IMR-90 (cell line): ENCODE data around the gene CTSH. TPM values are rescaled to one million over a fixed set of nuclear protein-coding genes. Genes with fewer than 3 reads are reported as not detected.
"Not testable (repeated sequence)": the region's sequence is repeated elsewhere in the genome, so short reads cannot be mapped to it uniquely, and the experiment has no call there.

Experiments
- ATAC-seq: fragments of 200-7000 bp; cut with Tn5 transposase; 2 replicates; pipeline ENCODE4 v1.9.1; 2020; ENCODE audit warnings: low read depth, mild to moderate bottlenecking, moderate library complexity
- BruUV-seq: library from RNA; stranded (reverse); fragments of 400-500 nt; replicated peaks from 2 replicates; lab custom pipeline; 2021; lab: Mats Ljungman, UMichigan
- CTCF ChIA-PET: fragments of 300-600 bp; formaldehyde crosslinking; extraction: SDS; loops from one replicate; lab custom pipeline; 2021; ENCODE audit warnings: antibody characterized with exemption; lab: Yijun Ruan, JAX
- POLR2A ChIA-PET: fragments of 300-600 bp; sonication (Branson Sonifier 250); formaldehyde crosslinking; loops from one replicate; lab custom pipeline; 2022; ENCODE audit warnings: antibody characterized with exemption; ENCODE audit not compliant: unreplicated experiment; lab: Charles Lee
- DNase-seq: peaks from one replicate; pipeline ENCODE4 v3.0.0; 2013
- H2AFZ ChIP-seq: replicated peaks from 2 replicates; pipeline ENCODE3; 2013; ENCODE audit warnings: low read length, mild to moderate bottlenecking; ENCODE audit not compliant: poor library complexity
- H2AK5ac ChIP-seq: 2 replicates; pipeline ENCODE4 v1.6.1; 2013; ENCODE audit warnings: low read depth, low read length, inconsistent platforms
- H2AK9ac ChIP-seq: replicated peaks from 2 replicates; pipeline ENCODE3; 2013; ENCODE audit warnings: mild to moderate bottlenecking, low read depth, low read length, moderate library complexity; ENCODE audit not compliant: poor library complexity
- H2BK120ac ChIP-seq: 2 replicates; pipeline ENCODE4 v1.6.1; 2013; ENCODE audit warnings: low read depth, low read length, inconsistent platforms
- H2BK15ac ChIP-seq: 3 replicates; pipeline ENCODE4 v1.6.1; 2013; ENCODE audit warnings: low read depth, low read length, inconsistent platforms
- H2BK20ac ChIP-seq: 2 replicates; pipeline ENCODE4 v1.6.1; 2013; ENCODE audit warnings: low read depth, mild to moderate bottlenecking, inconsistent platforms, low read length, moderate library complexity
- H2BK5ac ChIP-seq: 2 replicates; pipeline ENCODE4 v1.6.1; 2013; ENCODE audit warnings: mild to moderate bottlenecking, low read depth, low read length, inconsistent platforms; ENCODE audit not compliant: poor library complexity, severe bottlenecking
- H3K14ac ChIP-seq: replicated peaks from 2 replicates; pipeline ENCODE4 v1.6.1; 2013; ENCODE audit warnings: low read depth, low read length, inconsistent platforms
- H3K18ac ChIP-seq: 2 replicates; pipeline ENCODE4 v1.6.1; 2013; ENCODE audit warnings: low read depth, low read length, control low read depth
- H3K23ac ChIP-seq: 2 replicates; pipeline ENCODE4 v1.6.1; 2013; ENCODE audit warnings: low read depth, low read length, inconsistent platforms
- H3K27ac ChIP-seq: 2 replicates; pipeline ENCODE4 v1.5.1; 2013; ENCODE audit warnings: mild to moderate bottlenecking, control low read depth, low read length; ENCODE audit not compliant: insufficient read depth
- H3K27me3 ChIP-seq: 2 replicates; pipeline ENCODE4 v1.6.1; 2013; ENCODE audit warnings: low read length; ENCODE audit not compliant: control insufficient read depth, insufficient read depth
- H3K36me3 ChIP-seq: 2 replicates; pipeline ENCODE4 v1.6.1; 2013; ENCODE audit warnings: low read length, mixed read lengths; ENCODE audit not compliant: control insufficient read depth, insufficient read depth
- H3K4ac ChIP-seq: 2 replicates; pipeline ENCODE4 v1.6.1; 2013; ENCODE audit warnings: low read depth, low read length, inconsistent platforms
- H3K4me1 ChIP-seq: 2 replicates; pipeline ENCODE4 v1.6.1; 2013; ENCODE audit warnings: low read length, mixed read lengths; ENCODE audit not compliant: control insufficient read depth, insufficient read depth
- H3K4me2 ChIP-seq: 2 replicates; pipeline ENCODE4 v1.6.1; 2013; ENCODE audit warnings: low read depth, mild to moderate bottlenecking, control low read depth, low read length, moderate library complexity
- H3K4me3 ChIP-seq: 2 replicates; pipeline ENCODE4 v1.5.1; 2013; ENCODE audit warnings: low read depth, mild to moderate bottlenecking, control low read depth, low read length, moderate library complexity; ENCODE audit not compliant: insufficient read depth
- H3K56ac ChIP-seq: 2 replicates; pipeline ENCODE4 v1.6.1; 2013; ENCODE audit warnings: low read length, inconsistent platforms; ENCODE audit not compliant: insufficient read depth; ENCODE audit errors: extremely low read depth
- H3K79me1 ChIP-seq, 2 experiments: 2 replicates each; pipeline ENCODE4 v1.6.1; 2013; ENCODE audit warnings: low read length in 2 of 2, inconsistent platforms in 1 of 2, low read depth in 1 of 2
- H3K9ac ChIP-seq: 2 replicates; pipeline ENCODE4 v1.6.1; 2013; ENCODE audit warnings: low read depth, low read length, control low read depth
- H3K9me1 ChIP-seq: 2 replicates; pipeline ENCODE4 v1.6.1; 2013; ENCODE audit warnings: low read length, inconsistent platforms; ENCODE audit not compliant: insufficient read depth
- H3K9me3 ChIP-seq: 2 replicates; pipeline ENCODE4 v1.6.1; 2013; ENCODE audit warnings: low read length; ENCODE audit not compliant: control insufficient read depth, insufficient read depth
- H4K20me1 ChIP-seq: 2 replicates; pipeline ENCODE4 v1.6.1; 2013; ENCODE audit warnings: low read length, inconsistent platforms; ENCODE audit not compliant: insufficient read depth
- H4K5ac ChIP-seq: 2 replicates; pipeline ENCODE4 v1.6.1; 2013; ENCODE audit warnings: mild to moderate bottlenecking, low read depth, low read length, control low read depth
- H4K8ac ChIP-seq, 2 experiments: 2 replicates each; pipeline ENCODE4 v1.6.1; 2013; ENCODE audit warnings: low read depth in 2 of 2, low read length in 2 of 2, control low read depth in 1 of 2, inconsistent platforms in 1 of 2
- H4K91ac ChIP-seq: 2 replicates; pipeline ENCODE4 v1.6.1; 2013; ENCODE audit warnings: low read depth, low read length, inconsistent platforms; ENCODE audit not compliant: insufficient read depth
- MAFK ChIP-seq: IDR thresholded peaks from 2 replicates; pipeline ENCODE4 v1.6.1; 2012; ENCODE audit warnings: low read depth, low read length, improper control_type of control experiment
- MAZ ChIP-seq: IDR thresholded peaks from 2 replicates; pipeline ENCODE4 v1.6.1; 2012; ENCODE audit warnings: low read depth, mild to moderate bottlenecking, low read length, improper control_type of control experiment, moderate library complexity, borderline replicate concordance
- MXI1 ChIP-seq: IDR thresholded peaks from 2 replicates; pipeline ENCODE4 v1.6.1; 2012; ENCODE audit warnings: low read depth, mild to moderate bottlenecking, low read length, moderate library complexity, borderline replicate concordance
- NFE2L2 ChIP-seq: fragments of 150-350 bp; IDR thresholded peaks from 2 replicates; pipeline ENCODE4 v1.6.1; 2016; ENCODE audit warnings: low read depth, mild to moderate bottlenecking, low read length
- RAD21 ChIP-seq: IDR thresholded peaks from 2 replicates; pipeline ENCODE4 v1.6.1; 2012; ENCODE audit warnings: low read length, improper control_type of control experiment
- RCOR1 ChIP-seq: IDR thresholded peaks from 2 replicates; pipeline ENCODE4 v1.6.1; 2012; ENCODE audit warnings: mild to moderate bottlenecking, low read length, improper control_type of control experiment; ENCODE audit not compliant: insufficient replicate concordance
- RFX5 ChIP-seq: IDR thresholded peaks from 2 replicates; pipeline ENCODE4 v1.8.0; 2012; ENCODE audit warnings: low read depth, mild to moderate bottlenecking, low read length, moderate library complexity
- WGBS, 2 experiments: methylation state at CpG; one replicate each; pipeline versions ENCODE4 v1.1.5 to v1.1.7; 2013; ENCODE audit warnings: missing lambda C conversion rate in 2 of 2; ENCODE audit not compliant: insufficient read length in 1 of 2; ENCODE audit errors: extremely low coverage in 2 of 2; 5-methylcytosine and 5-hydroxymethylcytosine counted together
- dilution Hi-C: fragments of 300-500 bp; cut with HindIII; formaldehyde crosslinking; loops from one replicate; pipeline ENCODE4 v1.14.3; 2018; ENCODE audit warnings: low sequenced_read_pairs; ENCODE audit not compliant: unreplicated experiment
- in situ Hi-C: fragments of 300-500 bp; cut with MboI; formaldehyde crosslinking; loops from 3 replicates; pipeline ENCODE4 v1.14.3; 2019; ENCODE audit warnings: low sequenced_read_pairs, inconsistent platforms, mixed read lengths
- intact Hi-C: fragments of 100-400 bp; cut with micrococcal nuclease; formaldehyde crosslinking; loops from 2 replicates; pipeline ENCODE4 v1.10.0; 2022
- polyA plus RNA-seq, 3 experiments: library from polyadenylated mRNA; depleted of rRNA; stranded (reverse); fragments of >200 nt; gene quantifications; 2 replicates each; pipeline ENCODE4 v1.2.3, GENCODE V29; 2012; ENCODE audit warnings: low replicate concordance in 1 of 3
- total RNA-seq: library from RNA; depleted of rRNA; stranded (reverse); fragments of >200 nt; gene quantifications from 2 replicates; pipeline ENCODE4 v1.2.3, GENCODE V29; 2012

The CTSH gene
- total and polyA plus RNA-seq, 2 of the 4 experiments (the other 2 are of a cell fraction) = 11.7 to 13.9 TPM

DNA sequence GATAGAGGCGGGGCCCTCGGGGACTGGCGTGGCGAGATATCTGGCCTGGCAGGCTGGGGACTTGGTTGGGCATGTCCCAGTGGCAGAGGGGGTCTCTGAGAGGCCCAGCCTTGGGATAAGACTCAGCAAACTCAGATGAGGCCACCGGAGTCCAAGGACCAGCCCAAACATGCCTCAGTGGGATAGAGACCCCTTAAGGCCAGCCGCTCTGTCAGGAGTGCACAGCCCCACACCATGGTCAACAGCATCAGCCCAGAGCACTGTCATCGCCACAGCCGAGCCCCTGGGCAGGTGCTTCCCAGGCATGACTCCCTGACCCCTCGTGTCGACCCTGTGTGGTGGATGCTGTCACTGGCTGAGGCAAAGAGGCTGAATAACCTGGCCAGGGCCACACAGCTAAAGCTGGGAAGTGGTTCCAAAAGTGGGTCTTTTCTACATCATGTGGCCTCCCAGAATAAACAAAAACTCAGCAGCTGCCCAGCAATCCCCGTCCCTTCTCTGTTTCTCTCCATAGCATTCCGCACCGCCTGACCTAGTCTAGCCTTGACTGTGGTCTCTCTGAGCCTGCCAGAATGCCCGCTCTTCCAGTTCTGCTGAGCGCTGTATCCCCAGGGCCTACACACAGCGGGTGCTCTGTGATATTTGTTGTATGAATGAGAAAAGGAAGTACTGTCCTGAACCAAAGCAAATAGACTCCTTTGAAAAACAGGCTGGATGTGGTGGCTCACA, 15.1 kb downstream of the CTSH start (continued):
- no peak for TF ChIP-seq RCOR1

DNA sequence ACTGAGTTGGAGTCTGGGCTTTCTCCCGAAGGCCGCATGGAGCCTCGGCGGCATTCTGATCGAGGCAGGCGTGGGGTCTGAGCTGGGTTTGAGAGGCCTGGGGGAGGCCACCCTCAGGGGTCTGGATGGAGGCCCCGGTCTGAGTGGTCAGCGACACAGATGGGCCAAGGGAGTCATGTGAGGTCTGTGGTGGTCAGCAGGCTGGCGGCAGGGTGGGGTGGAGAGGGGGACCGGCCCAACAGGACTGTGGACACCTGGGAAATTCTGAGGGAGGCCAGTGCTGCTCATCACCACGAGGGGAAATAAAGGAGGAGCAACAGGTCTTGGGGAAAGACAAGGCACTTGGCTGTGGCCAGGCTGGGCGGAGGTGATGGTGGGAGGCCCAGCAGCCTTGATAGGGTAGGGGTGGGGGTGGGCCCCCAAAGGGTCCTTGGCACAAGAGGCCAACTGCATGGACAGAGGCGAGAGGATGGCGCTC, 16.2 kb downstream of the CTSH start:
- Histone ChIP-seq H4K5ac (no peak overlapping the region), H3K9me1 (peaks cover 35% of the 10 kb centered on the region), H3K23ac (no peak overlapping the region), H3K56ac (no peak overlapping the region), H2AFZ (no peak overlapping the region), H2BK5ac (no peak overlapping the region), H3K9ac (no peak overlapping the region), H2BK120ac (no peak overlapping the region), H2BK15ac (no peak overlapping the region), H2AK9ac (peak overlapping the region; percentile 82), H3K4me3 (no peak overlapping the region), H2AK5ac (no peak overlapping the region), H3K27me3 (0 out of 2 replicates have a peak, but pooled peaks cover 5% of the 10 kb centered on the region), H4K20me1 (peaks cover 19% of the 10 kb centered on the region; the same call in 1 of the 2 replicates), H3K4me2 (no peak overlapping the region), H3K14ac (no peak overlapping the region), H3K27ac (no peak overlapping the region), H4K8ac (no peak overlapping the region), H3K36me3 (peaks cover 18% of the 10 kb centered on the region), H3K18ac (no peak overlapping the region), H2BK20ac (no peak overlapping the region), H4K91ac (no peak overlapping the region), H3K9me3 (no peaks in the 10 kb centered on the region), H3K4me1 (peaks cover 8% of the 10 kb centered on the region), H3K4ac (no peak overlapping the region), H3K79me1 (no peaks in the 10 kb centered on the region; a peak in 1 of 4 replicates)
- WGBS, 2 experiments = 92% methylated on average over 9 of the region's 14 CpGs; no CpG with 5 or more reads in 1 of the 2 experiments
- dilution Hi-C loops = no loop called here
- BruUV-seq = no TSS peak
- intact Hi-C loops = no loop called here
- in situ Hi-C loops = no loop called here
- TF ChIP-seq RFX5 (no peak), RAD21 (no peak), MXI1 (no peak), MAZ (no peak), NFE2L2 (no peak), MAFK (no peak)
- CTCF ChIA-PET = no interaction called here
- no peak for ATAC-seq
- DNase-seq = no peak
- POLR2A ChIA-PET = no interaction called here

DNA sequence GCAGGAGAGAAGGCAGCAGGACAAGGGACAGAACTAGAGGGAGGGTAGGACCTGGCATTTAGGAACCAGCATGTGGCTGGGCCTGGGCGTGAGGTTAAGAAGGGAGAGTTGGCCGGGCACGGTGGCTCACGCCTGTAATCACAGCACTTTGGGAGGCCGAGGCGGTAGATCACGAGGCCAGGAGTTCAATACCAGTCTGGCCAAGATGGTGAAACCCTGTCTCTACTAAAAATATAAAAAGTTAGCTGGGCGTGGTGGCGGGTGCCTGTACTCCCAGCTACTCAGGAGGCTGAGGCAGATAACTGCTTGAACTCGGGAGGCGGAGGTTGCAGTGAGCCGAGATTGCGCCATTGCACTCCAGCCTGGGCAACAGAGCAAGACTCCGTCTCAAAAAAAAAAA, 16.7 kb downstream of the CTSH start:
- BruUV-seq, H3K4ac ChIP-seq, H3K4me2 ChIP-seq, H4K8ac ChIP-seq, ATAC-seq, H3K4me3 ChIP-seq, H4K91ac ChIP-seq, H2AK9ac ChIP-seq, H3K27ac ChIP-seq, dilution Hi-C loops, CTCF ChIA-PET, H4K5ac ChIP-seq, H3K27me3 ChIP-seq, H3K18ac ChIP-seq, H3K9me3 ChIP-seq, H2BK20ac ChIP-seq, intact Hi-C loops, DNase-seq, H3K14ac ChIP-seq, H3K79me1 ChIP-seq, H3K56ac ChIP-seq, H2BK120ac ChIP-seq, H2BK5ac ChIP-seq, POLR2A ChIA-PET, H3K9ac ChIP-seq, H3K4me1 ChIP-seq, H2AFZ ChIP-seq, H2BK15ac ChIP-seq, in situ Hi-C loops, H3K23ac ChIP-seq, H2AK5ac ChIP-seq: not testable (repeated sequence)
- H3K9me1 ChIP-seq = peaks cover 35% of the 10 kb centered on the region
- WGBS, 2 experiments = no CpG with 5 or more reads among the region's 14 CpGs
- H4K20me1 ChIP-seq = peaks cover 19% of the 10 kb centered on the region; the same call in 1 of the 2 replicates
- peaks cover 18% of the 10 kb centered on the region for H3K36me3 ChIP-seq
